GM21529 (cell line): ENCODE data around the gene WDR7.

Source experiments
- ATAC-seq: cut with Tn5 transposase; IDR thresholded peaks from one replicate; pipeline ENCODE4 v1.9.1; 2021; ENCODE audit not compliant: unreplicated experiment

WDR7 gene

DNA sequence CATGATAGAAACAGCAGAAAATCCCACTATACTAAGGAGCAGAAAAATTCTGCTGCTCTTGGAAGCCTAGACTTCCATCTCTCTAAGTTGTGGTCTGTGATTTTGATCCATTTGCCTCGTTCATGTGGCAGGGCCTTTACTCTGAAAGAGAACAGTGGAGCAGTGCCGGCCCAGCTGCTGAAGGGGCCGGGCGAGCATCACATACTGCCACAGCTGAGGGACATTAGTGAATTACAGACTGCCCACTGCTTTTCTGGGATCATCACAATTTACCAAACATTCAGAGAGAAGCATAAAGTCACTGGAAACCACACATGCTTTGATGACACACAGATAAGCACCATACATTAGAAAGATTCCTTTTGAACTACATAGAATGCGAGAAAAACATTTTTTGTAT, 278.7 kb downstream of the WDR7 start:
- ATAC-seq: no peak

DNA sequence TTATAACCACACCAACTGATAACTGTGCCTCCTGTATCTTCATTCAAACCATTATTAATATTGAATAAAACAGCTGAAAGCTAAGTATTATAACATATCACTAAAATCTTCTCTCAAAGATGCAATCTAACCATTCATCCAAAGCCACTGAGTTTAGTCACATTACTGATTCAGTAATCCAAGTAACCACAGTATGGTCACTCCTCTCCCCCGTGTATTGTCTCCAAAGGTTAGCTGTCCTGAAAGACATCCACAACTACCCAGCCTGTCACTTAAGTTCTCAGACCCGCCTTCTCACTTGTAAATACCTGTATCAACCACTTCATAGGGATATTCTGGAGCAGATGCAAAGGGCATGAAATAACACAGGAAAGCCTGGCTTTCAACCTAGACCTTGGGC, 282.3 kb downstream of the WDR7 start:
- no peak for ATAC-seq

- no peak for ATAC-seq
Measured at GRCh38 chr18:56934131-56934530, 283.0 kb downstream of the WDR7 start.

DNA sequence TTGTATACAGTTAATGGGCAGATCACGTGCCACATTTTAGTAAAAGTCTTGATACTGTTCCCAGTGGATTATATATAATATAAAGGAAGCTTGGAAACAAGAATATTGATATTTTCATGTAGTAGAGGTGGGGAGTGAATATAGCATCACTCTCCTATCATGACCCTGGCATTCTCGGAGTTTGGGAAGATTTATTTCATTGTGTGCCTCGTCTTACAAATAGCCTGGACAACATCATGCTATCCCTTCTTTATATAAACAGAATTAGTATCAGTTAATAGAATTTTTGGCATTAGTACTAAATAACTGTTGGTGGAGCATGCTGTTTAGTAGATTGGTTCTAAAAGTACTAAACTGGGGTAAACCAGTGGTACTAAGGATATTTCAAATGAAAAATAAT, 283.7 kb downstream of the WDR7 start:
- ATAC-seq: no peak

GRCh38 chr18:56935434-56936040, 284.4 kb downstream of the WDR7 start:
- no peak for ATAC-seq

DNA sequence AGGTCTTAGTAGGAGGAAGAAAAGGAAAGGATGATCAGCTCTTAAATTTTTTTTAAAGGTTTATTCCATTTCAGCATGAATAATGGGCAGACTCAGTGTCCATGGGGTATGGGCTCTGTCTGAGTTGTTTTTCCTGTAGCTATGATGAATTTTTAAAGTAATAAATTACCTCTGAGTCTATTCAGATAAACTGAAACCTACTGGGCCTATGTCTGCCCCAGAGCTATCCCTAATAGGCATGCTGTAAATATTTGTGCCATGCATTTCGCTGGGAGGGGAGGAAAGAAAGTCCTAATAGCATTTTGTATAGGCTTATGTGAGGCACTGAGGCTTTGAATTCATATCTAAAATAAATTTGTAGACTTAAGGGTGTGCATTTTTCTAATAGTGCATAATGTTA, 285.3 kb downstream of the WDR7 start:
- no peak for ATAC-seq

- no peak for ATAC-seq
Measured at GRCh38 chr18:56937874-56938430, 286.8 kb downstream of the WDR7 start.

DNA sequence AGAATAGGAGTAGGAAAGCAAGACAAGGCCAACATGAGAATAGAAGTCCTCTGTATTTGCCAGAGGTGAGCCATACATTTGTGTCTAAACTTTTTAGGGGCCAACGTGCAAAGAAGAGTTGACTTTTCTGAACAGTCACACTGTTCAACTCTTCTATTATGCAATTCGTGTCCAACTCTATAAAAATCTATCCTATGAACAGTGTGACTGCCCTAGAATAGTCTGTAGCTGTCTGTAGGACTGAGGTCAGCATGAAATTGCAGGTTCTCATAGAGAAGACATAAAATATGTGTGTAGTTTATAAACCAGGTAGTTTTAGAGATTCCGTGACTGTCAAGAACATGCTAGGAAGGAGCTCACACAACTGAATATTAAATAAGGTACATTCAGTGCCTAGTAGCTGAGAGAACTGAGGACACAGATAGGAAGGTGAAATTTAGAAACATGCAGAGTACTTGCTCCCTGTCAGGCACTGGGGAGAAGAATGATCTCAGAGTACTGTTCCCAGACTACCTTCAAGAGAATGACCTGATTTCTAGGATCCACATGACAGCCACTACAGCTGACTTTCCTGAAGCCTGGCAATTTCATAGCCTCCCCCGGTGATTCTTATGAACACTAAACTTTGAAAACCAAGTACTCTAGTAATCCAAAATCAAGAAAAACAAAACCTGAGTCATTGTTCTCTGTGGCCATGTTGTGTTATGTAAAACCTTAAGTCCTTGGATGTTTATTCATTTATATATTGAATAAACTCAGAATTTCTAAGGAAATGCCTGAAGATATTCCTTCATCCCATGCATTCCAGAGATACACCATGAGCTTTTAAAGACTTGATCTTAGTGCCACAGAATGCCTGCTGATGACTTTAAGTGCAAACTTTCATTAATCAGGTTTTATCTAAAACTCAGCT, 294.3 kb downstream of the WDR7 start:
- no peak for ATAC-seq

DNA sequence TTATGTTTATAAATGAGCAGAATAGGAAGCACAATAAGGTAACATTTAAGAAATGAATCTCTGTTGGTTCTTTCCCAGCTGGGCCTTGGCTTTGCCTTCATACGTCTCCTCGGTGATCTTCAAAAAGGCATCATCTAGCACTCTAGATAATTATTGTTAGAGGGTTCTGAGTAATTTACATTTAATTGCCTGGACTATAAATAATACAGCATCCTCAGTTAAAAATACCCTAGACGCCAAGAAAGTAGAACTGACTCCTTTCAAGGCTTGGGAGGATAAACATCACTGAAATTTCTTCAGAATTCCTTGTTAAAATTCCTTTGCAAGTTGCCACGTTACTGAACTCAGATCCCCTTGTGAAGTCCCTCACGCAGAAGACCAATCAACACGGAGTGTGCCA, 296.1 kb downstream of the WDR7 start:
- ATAC-seq: no peak

GRCh38 chr18:56952026-56952425, 300.9 kb downstream of the WDR7 start:
- ATAC-seq: no peak

DNA sequence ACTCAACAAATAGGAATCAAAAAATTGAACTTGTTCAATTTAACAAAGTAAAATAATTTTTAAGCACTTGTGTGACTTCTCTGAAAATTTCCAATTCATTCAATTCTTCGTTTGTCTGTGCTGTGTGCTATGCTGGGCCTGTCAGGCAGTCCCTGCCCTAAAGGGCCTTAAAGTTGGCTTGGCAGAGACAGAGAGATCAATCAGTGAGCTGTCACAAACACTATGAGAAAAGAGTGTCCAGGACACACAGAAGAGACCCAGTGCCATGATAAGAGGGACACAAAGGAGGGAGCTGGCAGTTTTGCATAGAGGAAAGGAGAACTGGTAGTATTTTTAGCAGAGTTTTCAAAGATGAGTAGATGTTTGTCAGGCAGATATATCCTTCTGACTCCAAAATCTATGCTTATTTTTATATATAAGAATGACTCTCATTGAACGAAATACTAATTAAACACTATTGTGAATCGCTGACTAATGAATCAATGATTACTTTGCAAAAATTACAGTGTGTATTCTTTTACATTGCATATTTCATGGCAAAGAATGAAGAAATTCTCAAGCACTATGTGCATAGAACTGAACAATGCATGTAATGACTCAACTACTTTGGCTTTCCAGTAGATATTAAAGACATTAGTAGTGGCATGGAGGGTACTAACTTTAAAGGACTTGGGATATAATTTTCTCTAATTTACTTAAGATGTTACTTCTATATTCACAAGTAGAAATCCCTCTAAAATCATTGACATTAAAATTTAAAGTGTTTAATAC, 302.5 kb downstream of the WDR7 start:
- no peak for ATAC-seq

- no peak for ATAC-seq
Measured at GRCh38 chr18:56955490-56955889, 304.3 kb downstream of the WDR7 start.

DNA sequence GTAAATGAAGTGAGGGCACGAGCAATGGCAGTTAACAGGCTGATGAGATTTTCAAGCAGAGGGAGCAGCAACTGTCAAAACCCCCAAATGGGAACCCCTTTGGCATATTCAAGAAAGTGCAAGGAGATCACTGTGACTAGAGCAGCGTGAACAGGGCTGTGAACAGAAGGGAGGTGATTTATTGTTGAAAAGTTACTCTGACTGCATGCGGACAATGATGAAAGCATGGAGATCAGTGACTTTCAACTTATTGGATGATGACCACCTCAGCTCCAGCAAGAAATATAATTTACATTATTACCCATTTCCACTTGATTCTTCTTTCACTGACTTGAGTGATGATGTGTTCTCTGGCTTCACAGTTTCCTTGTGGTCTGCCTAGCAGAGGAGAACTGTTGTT, 308.0 kb downstream of the WDR7 start:
- ATAC-seq: no peak

DNA sequence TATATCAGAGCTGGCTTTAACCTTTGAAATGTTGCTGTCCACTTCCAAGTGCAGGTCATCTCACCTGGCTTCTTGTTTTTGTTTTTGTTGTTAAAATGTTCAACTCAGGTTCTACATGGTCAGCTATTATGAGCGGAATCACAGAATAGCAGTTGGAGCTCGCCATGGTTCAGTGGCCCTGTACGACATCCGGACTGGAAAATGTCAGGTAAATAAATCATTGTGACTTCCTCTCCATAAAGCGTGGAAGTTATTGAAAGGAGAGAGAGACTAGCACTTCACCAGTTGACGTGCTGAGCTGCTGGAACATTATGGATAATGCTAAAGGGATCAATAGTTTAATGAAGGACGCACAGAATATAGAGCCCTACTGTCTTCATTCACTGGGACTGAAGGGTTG, 311.2 kb downstream of the WDR7 start:
- ATAC-seq: no peak

DNA sequence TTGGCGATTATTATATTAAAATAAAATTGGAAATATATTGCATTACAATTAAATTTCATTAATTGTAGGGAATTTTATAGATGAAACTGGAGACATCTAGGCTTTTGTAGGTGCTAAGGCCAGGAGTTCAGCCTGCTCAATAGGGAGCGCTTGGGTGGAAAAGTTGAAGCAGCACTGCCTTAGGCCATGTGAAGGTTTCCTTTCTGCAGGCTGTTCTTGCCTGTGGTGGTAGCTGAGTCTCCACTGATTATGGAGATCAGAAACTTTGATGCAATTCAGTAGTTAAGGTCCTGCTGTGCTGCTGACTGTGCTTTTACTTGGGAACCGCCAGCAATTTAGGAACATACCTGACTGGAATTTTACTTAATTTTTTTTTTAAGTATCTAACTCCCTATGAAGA, 315.9 kb downstream of the WDR7 start:
- no peak for ATAC-seq

- no peak for ATAC-seq
Measured at GRCh38 chr18:56973487-56973886, 322.3 kb downstream of the WDR7 start.

DNA sequence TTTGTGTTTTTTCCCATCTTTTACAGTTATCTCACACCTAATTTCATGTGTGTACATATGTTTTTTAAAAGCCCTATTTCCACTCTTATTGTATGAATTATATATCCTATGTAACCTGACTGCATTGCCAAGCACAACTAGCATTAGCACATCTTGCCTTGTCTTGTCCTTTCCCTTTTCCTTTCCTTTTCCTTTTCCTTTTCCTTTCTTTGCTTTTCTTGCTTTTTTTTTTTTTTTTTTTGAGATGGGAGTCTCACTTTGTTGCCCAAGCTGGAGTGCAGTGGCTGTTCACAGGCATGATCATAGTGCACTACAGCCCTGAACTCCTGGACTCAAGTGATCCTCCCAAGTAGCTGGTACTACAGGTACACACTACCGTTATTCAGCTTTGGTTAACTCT, 323.0 kb downstream of the WDR7 start:
- ATAC-seq: no peak

- no peak for ATAC-seq
Measured at GRCh38 chr18:56975276-56975675, 324.1 kb downstream of the WDR7 start.

GRCh38 chr18:56977309-56977708, 326.1 kb downstream of the WDR7 start:
- no peak for ATAC-seq

DNA sequence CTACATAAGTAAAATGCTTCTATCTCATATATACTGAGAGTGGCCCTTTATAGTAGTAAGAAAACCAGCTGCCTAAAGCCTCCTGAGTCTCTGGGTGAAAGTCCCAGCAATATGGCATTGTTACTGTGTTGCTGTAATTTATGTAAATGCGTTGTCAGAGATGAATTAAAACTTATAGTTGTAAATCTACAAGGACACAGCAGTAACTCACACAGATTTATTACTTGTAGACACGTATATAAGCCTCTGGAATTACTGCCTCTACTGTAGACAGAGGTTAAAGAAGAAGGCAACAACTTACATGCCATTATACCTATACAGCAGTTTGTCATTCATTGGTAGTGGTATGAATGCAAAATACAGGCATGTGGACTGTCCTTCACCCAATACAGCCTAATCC, 326.6 kb downstream of the WDR7 start:
- ATAC-seq: no peak

DNA sequence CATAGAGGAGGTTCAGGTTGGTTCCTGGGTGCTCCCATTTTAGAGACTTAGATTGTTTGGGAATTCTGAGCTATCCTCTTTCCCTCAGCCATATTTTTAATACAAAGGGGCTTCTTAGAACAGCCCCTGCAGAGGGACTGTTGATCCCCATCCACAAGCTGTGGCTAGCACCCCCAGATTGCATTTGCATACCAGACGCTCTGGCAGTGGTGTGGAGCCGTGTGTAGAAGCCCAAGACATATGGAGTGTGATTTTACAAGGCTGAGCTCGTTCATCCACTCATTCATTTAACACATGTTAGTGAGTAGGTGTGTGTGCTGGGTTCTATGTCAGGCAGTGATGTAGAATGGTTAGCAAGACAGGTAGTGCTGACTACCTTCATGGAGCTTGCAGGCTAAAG, 329.0 kb downstream of the WDR7 start:
- ATAC-seq: no peak

GRCh38 chr18:56982766-56983165, 331.6 kb downstream of the WDR7 start:
- no peak for ATAC-seq
